Measurements from ENCODE around the gene DENND5A.

Gene DENND5A

DNA sequence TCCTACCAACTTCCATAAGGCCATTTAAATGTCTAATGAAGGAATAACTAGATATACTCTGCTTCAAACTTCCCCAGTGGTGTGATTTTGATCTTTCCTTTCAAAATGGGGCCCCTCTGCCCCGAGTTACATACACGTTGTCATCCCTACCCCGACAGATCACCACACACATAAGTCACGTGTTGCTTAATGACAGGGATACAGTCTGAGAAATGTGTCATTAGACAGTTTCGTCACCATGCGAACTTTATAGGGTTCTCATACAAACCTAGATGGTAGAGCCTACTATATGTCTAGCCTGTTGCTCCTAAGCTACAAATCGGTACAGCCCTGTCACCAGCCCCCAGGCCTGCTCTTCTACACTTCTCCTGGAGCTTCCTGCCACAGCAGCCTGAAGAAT is 124.0 kb downstream of the DENND5A start:
- no peak overlapping the region for H3K4me3 ChIP-seq (replicated peaks; ENCODE audit: low read depth, low read length)
- DNase-seq (ENCODE audit: extremely low read depth, low read depth), result no peak
- TF ChIP-seq, protein P1, sequence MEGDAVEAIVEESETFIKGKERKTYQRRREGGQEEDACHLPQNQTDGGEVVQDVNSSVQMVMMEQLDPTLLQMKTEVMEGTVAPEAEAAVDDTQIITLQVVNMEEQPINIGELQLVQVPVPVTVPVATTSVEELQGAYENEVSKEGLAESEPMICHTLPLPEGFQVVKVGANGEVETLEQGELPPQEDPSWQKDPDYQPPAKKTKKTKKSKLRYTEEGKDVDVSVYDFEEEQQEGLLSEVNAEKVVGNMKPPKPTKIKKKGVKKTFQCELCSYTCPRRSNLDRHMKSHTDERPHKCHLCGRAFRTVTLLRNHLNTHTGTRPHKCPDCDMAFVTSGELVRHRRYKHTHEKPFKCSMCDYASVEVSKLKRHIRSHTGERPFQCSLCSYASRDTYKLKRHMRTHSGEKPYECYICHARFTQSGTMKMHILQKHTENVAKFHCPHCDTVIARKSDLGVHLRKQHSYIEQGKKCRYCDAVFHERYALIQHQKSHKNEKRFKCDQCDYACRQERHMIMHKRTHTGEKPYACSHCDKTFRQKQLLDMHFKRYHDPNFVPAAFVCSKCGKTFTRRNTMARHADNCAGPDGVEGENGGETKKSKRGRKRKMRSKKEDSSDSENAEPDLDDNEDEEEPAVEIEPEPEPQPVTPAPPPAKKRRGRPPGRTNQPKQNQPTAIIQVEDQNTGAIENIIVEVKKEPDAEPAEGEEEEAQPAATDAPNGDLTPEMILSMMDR (IDR thresholded peaks at IDR 0.05; ENCODE audit: low read depth, low read length, missing control alignments), result no peak

DNA sequence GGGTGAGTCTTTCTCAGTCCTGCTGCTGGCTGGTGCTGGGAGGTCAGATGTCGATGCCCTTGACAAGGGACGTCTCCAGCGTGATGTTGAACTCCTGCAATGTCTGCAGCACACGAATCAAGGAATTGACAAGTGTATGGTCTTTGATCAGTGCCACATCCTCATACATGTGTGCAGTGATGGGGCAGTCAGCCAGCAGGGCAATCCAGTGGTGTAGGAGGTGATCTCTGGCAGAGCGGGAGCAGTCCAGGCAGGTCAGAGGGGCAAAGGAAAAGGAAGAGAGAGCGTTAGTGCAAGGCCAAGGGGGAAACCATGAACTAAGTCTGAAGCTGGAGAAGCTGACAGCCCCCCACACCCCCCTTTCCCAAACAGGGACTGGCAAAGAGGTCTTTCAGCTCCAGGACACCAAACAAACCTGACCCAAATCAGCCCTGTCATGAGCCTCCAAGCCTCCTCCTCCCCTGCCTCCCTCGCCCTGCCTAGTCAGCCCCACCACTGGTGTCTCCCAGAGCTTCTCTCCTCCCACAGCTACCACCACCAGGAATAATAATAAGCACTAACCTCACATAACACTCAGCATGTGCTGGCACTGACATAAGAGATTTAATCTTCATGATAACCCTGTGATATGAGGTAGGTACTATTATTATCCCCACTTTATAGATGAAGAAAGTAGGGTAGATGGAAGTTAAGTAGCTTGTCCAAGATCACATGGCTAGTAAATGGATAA is 125.4 kb downstream of the DENND5A start:
- TF ChIP-seq, protein P1 (IDR thresholded peaks at IDR 0.05; ENCODE audit: low read depth, low read length, missing control alignments), result no peak
- DNase-seq (ENCODE audit: extremely low read depth, low read depth), result no peak

GRCh38 chr11:9138612-9139579 is 126.3 kb downstream of the DENND5A start:
- TF ChIP-seq, protein P1 (IDR thresholded peaks at IDR 0.05; ENCODE audit: low read depth, low read length, missing control alignments), result no peak
- DNase-seq (ENCODE audit: extremely low read depth, low read depth), result peak; percentile 91

More for the DNA sequence above, 125.4 kb downstream of the DENND5A start:
- H3K4me3 ChIP-seq (replicated peaks; ENCODE audit: low read depth, low read length), result no peak overlapping the region

GRCh38 chr11:9138133-9138453 is 127.1 kb downstream of the DENND5A start:
- TF ChIP-seq, protein P1 (IDR thresholded peaks at IDR 0.05; ENCODE audit: low read depth, low read length, missing control alignments), result no peak
- no peak overlapping the region for H3K4me3 ChIP-seq (replicated peaks; ENCODE audit: low read depth, low read length)
- no peak for DNase-seq (ENCODE audit: extremely low read depth, low read depth)

More at GRCh38 chr11:9138612-9139579, 126.3 kb downstream of the DENND5A start:
- H3K4me3 ChIP-seq (replicated peaks; ENCODE audit: low read depth, low read length), result no peak overlapping the region

GRCh38 chr11:9137293-9138132 is 127.6 kb downstream of the DENND5A start:
- TF ChIP-seq, protein P1 (IDR thresholded peaks at IDR 0.05; ENCODE audit: low read depth, low read length, missing control alignments), result peak; percentile 98
- peak; percentile 39 for DNase-seq (ENCODE audit: extremely low read depth, low read depth)
- no peak overlapping the region for H3K4me3 ChIP-seq (replicated peaks; ENCODE audit: low read depth, low read length)

GRCh38 chr11:9136741-9137140 is 128.4 kb downstream of the DENND5A start:
- no peak overlapping the region for H3K4me3 ChIP-seq (replicated peaks; ENCODE audit: low read depth, low read length)
- no peak for DNase-seq (ENCODE audit: extremely low read depth, low read depth)
- TF ChIP-seq, protein P1 (IDR thresholded peaks at IDR 0.05; ENCODE audit: low read depth, low read length, missing control alignments), result no peak
